SK-N-SH (cell line): ENCODE results near the gene MAGEB10. TPM values are rescaled to one million over a fixed set of nuclear protein-coding genes. Genes with fewer than 3 reads are reported as not detected.

ENCODE experiments used
- CTCF ChIA-PET: fragments of 300-600, 350-600 bp; formaldehyde crosslinking; extraction: SDS; loops from one replicate; lab custom pipeline; 2021; lab: Yijun Ruan, JAX
- POLR2A ChIA-PET: fragments of 350-600 bp; sonication (Branson Sonifier 250); formaldehyde crosslinking; extraction: SDS; loops from one replicate; lab custom pipeline; 2020; ENCODE audit warnings: antibody characterized with exemption, inconsistent platforms; lab: Yijun Ruan, JAX
- DNase-seq: peaks from one replicate; pipeline ENCODE4 v3.0.0; 2012
- H2AFZ ChIP-seq: fragments of 200-600 bp; sonication (generic); 2 replicates; pipeline ENCODE4 v1.8.1; 2016; ENCODE audit warnings: antibody characterized with exemption, mild to moderate bottlenecking, low read depth
- H3F3A ChIP-seq: fragments of 200-600 bp; sonication (generic); replicated peaks from 2 replicates; pipeline ENCODE3; 2016; ENCODE audit warnings: antibody characterized with exemption, mild to moderate bottlenecking; ENCODE audit not compliant: insufficient read depth
- H3K27ac ChIP-seq, 2 experiments: fragments of 200-500 bp in 1 of 2; fragments of 200-600 bp in 1 of 2; sonication (Bioruptor generic) in 1 of 2; sonication (generic), shearing (Covaris generic) in 1 of 2; 2 replicates each; pipeline versions ENCODE4 v1.5.1 to v1.6.1; 2014 to 2016; ENCODE audit warnings: low read depth in 2 of 2, inconsistent platforms in 1 of 2, low read length in 1 of 2, mild to moderate bottlenecking in 1 of 2, mixed read lengths in 1 of 2
- H3K27me3 ChIP-seq: fragments of 200-600 bp; sonication (generic), shearing (Covaris generic); 2 replicates; pipeline ENCODE4 v1.6.1; 2016; ENCODE audit warnings: mixed run types; ENCODE audit not compliant: insufficient read depth
- H3K36me3 ChIP-seq, 2 experiments: fragments of 200-500 bp in 1 of 2; fragments of 200-600 bp in 1 of 2; sonication (Bioruptor generic) in 1 of 2; sonication (generic) in 1 of 2; replicated peaks in 1 of 2; 2 replicates each; pipeline versions ENCODE3 to v1.5.1; 2014 to 2016; ENCODE audit warnings: low read length in 1 of 2, mild to moderate bottlenecking in 1 of 2; ENCODE audit not compliant: insufficient read depth in 2 of 2, control insufficient read depth in 1 of 2
- H3K4me1 ChIP-seq, 2 experiments: fragments of 200-500 bp in 1 of 2; fragments of 200-600 bp in 1 of 2; sonication (Bioruptor generic) in 1 of 2; sonication (generic), shearing (Covaris generic) in 1 of 2; 2 replicates each; pipeline versions ENCODE4 v1.5.1 to v1.6.1; 2014 to 2016; ENCODE audit warnings: low read depth in 1 of 2, low read length in 1 of 2, mixed run types in 1 of 2; ENCODE audit not compliant: insufficient read depth in 2 of 2, control insufficient read depth in 1 of 2
- H3K4me2 ChIP-seq: fragments of 200-600 bp; sonication (generic), shearing (Covaris generic); 2 replicates; pipeline ENCODE4 v1.6.1; 2017; ENCODE audit warnings: mixed run types
- H3K4me3 ChIP-seq, 2 experiments: fragments of 200-500 bp in 1 of 2; fragments of 200-600 bp in 1 of 2; sonication (Bioruptor generic) in 1 of 2; sonication (generic), shearing (Covaris generic) in 1 of 2; 2 replicates each; pipeline versions ENCODE4 v1.5.1 to v1.8.1; 2014 to 2016; ENCODE audit warnings: low read depth in 2 of 2, inconsistent platforms in 1 of 2, low read length in 1 of 2, mild to moderate bottlenecking in 1 of 2, mixed read lengths in 1 of 2, moderate library complexity in 1 of 2
- H3K79me2 ChIP-seq: fragments of 200-600 bp; sonication (generic); 2 replicates; pipeline ENCODE4 v1.8.1; 2017; ENCODE audit warnings: mild to moderate bottlenecking; ENCODE audit not compliant: insufficient read depth
- H3K9ac ChIP-seq: fragments of 200-600 bp; sonication (generic); 2 replicates; pipeline ENCODE4 v1.6.1; 2017; ENCODE audit warnings: mixed run types
- H3K9me2 ChIP-seq: fragments of 200-600 bp; sonication (generic); 2 replicates; pipeline ENCODE4 v1.6.1; 2017; ENCODE audit warnings: mixed run types
- H3K9me3 ChIP-seq: fragments of 200-600 bp; sonication (generic); 2 replicates; pipeline ENCODE4 v1.6.1; 2017; ENCODE audit warnings: mixed run types, mild to moderate bottlenecking, moderate library complexity
- H4K20me1 ChIP-seq: fragments of 200-600 bp; sonication (generic); 2 replicates; pipeline ENCODE4 v1.6.1; 2017; ENCODE audit warnings: mild to moderate bottlenecking, mixed run types; ENCODE audit not compliant: insufficient read depth
- ELF1 ChIP-seq: IDR thresholded peaks from 2 replicates; pipeline ENCODE4 v1.4.0; 2012
- EP300 ChIP-seq, 2 experiments: IDR thresholded peaks; 2 replicates each; pipeline versions ENCODE4 v1.4.0 to v1.6.1; 2012; ENCODE audit warnings: borderline replicate concordance in 1 of 2, low read depth in 1 of 2, low read length in 1 of 2
- EZH2phosphoT487 ChIP-seq: fragments of 200-600 bp; sonication (generic); IDR thresholded peaks from 2 replicates; pipeline ENCODE4 v1.6.1; 2017; ENCODE audit warnings: low read depth, mixed run types, mild to moderate bottlenecking, antibody characterized with exemption, moderate library complexity, borderline replicate concordance
- MXI1 ChIP-seq: IDR thresholded peaks from 2 replicates; pipeline ENCODE4 v1.6.1; 2012; ENCODE audit warnings: mild to moderate bottlenecking, low read depth, low read length, improper control_type of control experiment
- NRF1 ChIP-seq: IDR thresholded peaks from 2 replicates; pipeline ENCODE4 v1.6.1; 2012; ENCODE audit warnings: low read depth, mild to moderate bottlenecking, low read length
- RAD21 ChIP-seq: IDR thresholded peaks from 2 replicates; pipeline ENCODE4 v1.6.1; 2012; ENCODE audit warnings: mild to moderate bottlenecking, low read length
- RFX5 ChIP-seq: IDR thresholded peaks from 2 replicates; pipeline ENCODE4 v1.6.1; 2012; ENCODE audit warnings: mild to moderate bottlenecking, improper control_type of control experiment, low read length
- RXRA ChIP-seq: IDR thresholded peaks from 2 replicates; pipeline ENCODE4 v1.4.0; 2012; ENCODE audit warnings: low read depth, mild to moderate bottlenecking, borderline replicate concordance
- SMC3 ChIP-seq: IDR thresholded peaks from 2 replicates; pipeline ENCODE4 v1.6.1; 2012; ENCODE audit warnings: low read depth, low read length, improper control_type of control experiment
- TAF1 ChIP-seq: IDR thresholded peaks from 2 replicates; pipeline ENCODE4 v1.6.1; 2012; ENCODE audit warnings: low read depth, mild to moderate bottlenecking, low read length, moderate library complexity, borderline replicate concordance
- TEAD4 ChIP-seq: IDR thresholded peaks from 2 replicates; pipeline ENCODE4 v1.4.0; 2012; ENCODE audit warnings: mild to moderate bottlenecking, borderline replicate concordance; ENCODE audit not compliant: insufficient read depth
- YY1 ChIP-seq: IDR thresholded peaks from 2 replicates; pipeline ENCODE4 v1.4.0; 2012; ENCODE audit warnings: low read depth, mild to moderate bottlenecking
- WGBS: methylation state at CpG from one replicate; pipeline ENCODE4 v1.1.6; 2017; ENCODE audit warnings: low lambda C conversion rate; 5-methylcytosine and 5-hydroxymethylcytosine counted together
- polyA plus RNA-seq, 3 experiments: library from polyadenylated mRNA; depleted of rRNA; stranded (reverse); fragments of >200 nt; gene quantifications; 2 replicates each; pipeline ENCODE4 v1.2.3, GENCODE V29; 2012
- TF ChIP-seq, protein P1 (sequence below): IDR thresholded peaks from 2 replicates; pipeline ENCODE4 v1.4.0; 2012; ENCODE audit warnings: low read depth
- TF ChIP-seq, protein P2 (sequence below): fragments of 200-600 bp; sonication (generic); IDR thresholded peaks from 2 replicates; pipeline ENCODE4 v1.6.1; 2017; ENCODE audit warnings: antibody characterized with exemption, mild to moderate bottlenecking, moderate library complexity
- TF ChIP-seq, protein P3 (sequence below): IDR thresholded peaks from 2 replicates; pipeline ENCODE4; 2012
- TF ChIP-seq, protein P4 (sequence below): fragments of 150-350 bp; IDR thresholded peaks from 2 replicates; pipeline ENCODE4 v1.6.1; 2017; ENCODE audit warnings: antibody characterized with exemption, low read length, low read depth, borderline replicate concordance
- TF ChIP-seq, protein P5 (sequence below): fragments of 150-350 bp; IDR thresholded peaks from 2 replicates; pipeline ENCODE4 v1.6.1; 2016; ENCODE audit warnings: mild to moderate bottlenecking, low read depth, low read length

Gene MAGEB10
- polyA plus RNA-seq, 1 of the 3 experiments (the other 2 are of a cell fraction), result not detected

DNA sequence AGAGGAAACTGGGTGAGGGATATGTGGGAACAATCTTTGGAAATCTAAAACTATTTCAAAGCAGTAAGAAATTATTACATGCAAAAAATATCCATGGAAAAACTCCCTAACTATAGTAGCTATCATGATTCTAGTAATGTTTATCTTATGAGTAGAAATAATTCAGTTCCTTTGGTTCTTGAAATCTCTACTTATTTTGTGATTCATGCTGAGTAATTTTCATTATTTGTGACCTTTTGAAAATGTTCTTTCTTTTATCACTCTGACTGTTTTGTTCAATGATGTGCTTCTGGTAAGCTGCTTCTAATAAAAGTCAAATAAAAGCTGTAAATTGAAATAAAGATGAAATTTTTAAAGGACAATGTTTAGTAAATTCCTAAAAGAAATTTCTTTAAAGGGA, 40.4 kb upstream of the MAGEB10 start:
- peaks cover 4% of the 10 kb centered on the region for H3F3A ChIP-seq
- POLR2A ChIA-PET, result no interaction called here
- TF ChIP-seq SMC3 (no peak), EP300 (IDR thresholded peaks at IDR 0.05; ENCODE audit: borderline replicate concordance in 1 of 2, low read depth in 1 of 2, low read length in 1 of 2) (no peak)
- H3K36me3 ChIP-seq, result no peaks in the 10 kb centered on the region
- H2AFZ ChIP-seq, result peak overlapping the region; percentile 20; the same call in 1 of the 2 replicates
- H4K20me1 ChIP-seq, result no peaks in the 10 kb centered on the region
- CTCF ChIA-PET, result no interaction called here
- H3K79me2 ChIP-seq, result no peaks in the 10 kb centered on the region
- H3K27ac ChIP-seq, result peak overlapping the region in 1 of 2 experiments; percentile 71; a peak in 2 of 4 replicates
- no peak for DNase-seq
- no peaks in the 10 kb centered on the region for H3K27me3 ChIP-seq
- no peak overlapping the region for H3K4me2 ChIP-seq
- no peaks in the 10 kb centered on the region for H3K9me3 ChIP-seq
- no peaks in the 10 kb centered on the region for H3K4me1 ChIP-seq
- H3K4me3 ChIP-seq, result no peak overlapping the region
- H3K9ac ChIP-seq, result no peak overlapping the region
- no peaks in the 10 kb centered on the region for H3K9me2 ChIP-seq

DNA sequence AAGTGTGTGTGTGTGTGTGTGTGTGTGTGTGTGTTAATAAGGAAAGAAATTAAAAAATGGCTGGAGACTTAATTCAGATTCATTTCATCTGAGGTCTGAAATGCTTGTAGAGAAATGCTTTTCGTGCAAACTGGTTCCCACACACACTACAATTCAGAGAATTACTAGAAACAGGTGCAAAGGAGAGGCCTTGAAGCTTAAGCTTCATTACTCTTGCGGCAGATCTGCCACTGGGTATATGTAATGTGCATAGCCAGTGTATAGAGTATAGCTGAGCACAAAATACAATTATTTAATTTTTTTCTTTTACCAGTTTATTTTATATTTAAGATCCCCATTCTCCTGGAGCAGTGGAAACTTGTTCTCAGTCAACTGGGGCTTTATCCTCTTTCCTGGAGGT, 31.8 kb upstream of the MAGEB10 start:
- no peak for DNase-seq
- no peaks in the 10 kb centered on the region for H3F3A ChIP-seq
- no peak overlapping the region for H3K4me2 ChIP-seq
- no peaks in the 10 kb centered on the region for H4K20me1 ChIP-seq
- ChIA-PET POLR2A (no interaction called here), CTCF (no interaction called here)
- no peaks in the 10 kb centered on the region for H3K36me3 ChIP-seq
- H3K4me3 ChIP-seq, result no peak overlapping the region
- no peaks in the 10 kb centered on the region for H3K9me3 ChIP-seq
- WGBS, result 9% methylated on average over 2 of the region's 2 CpGs
- H3K9ac ChIP-seq, result no peak overlapping the region
- no peak for TF ChIP-seq MXI1
- TF ChIP-seq ELF1, result no peak
- TF ChIP-seq TEAD4, result no peak
- no peak for TF ChIP-seq YY1
- no peak for TF ChIP-seq TAF1
- TF ChIP-seq, protein P1, sequence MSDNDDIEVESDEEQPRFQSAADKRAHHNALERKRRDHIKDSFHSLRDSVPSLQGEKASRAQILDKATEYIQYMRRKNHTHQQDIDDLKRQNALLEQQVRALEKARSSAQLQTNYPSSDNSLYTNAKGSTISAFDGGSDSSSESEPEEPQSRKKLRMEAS, result no peak
- TF ChIP-seq, protein P2, sequence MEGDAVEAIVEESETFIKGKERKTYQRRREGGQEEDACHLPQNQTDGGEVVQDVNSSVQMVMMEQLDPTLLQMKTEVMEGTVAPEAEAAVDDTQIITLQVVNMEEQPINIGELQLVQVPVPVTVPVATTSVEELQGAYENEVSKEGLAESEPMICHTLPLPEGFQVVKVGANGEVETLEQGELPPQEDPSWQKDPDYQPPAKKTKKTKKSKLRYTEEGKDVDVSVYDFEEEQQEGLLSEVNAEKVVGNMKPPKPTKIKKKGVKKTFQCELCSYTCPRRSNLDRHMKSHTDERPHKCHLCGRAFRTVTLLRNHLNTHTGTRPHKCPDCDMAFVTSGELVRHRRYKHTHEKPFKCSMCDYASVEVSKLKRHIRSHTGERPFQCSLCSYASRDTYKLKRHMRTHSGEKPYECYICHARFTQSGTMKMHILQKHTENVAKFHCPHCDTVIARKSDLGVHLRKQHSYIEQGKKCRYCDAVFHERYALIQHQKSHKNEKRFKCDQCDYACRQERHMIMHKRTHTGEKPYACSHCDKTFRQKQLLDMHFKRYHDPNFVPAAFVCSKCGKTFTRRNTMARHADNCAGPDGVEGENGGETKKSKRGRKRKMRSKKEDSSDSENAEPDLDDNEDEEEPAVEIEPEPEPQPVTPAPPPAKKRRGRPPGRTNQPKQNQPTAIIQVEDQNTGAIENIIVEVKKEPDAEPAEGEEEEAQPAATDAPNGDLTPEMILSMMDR, result no peak
- no peak for TF ChIP-seq NRF1
- no peak overlapping the region for H2AFZ ChIP-seq
- H3K79me2 ChIP-seq, result no peaks in the 10 kb centered on the region
- no peaks in the 10 kb centered on the region for H3K9me2 ChIP-seq
- H3K4me1 ChIP-seq, result no peaks in the 10 kb centered on the region
- no peaks in the 10 kb centered on the region for H3K27me3 ChIP-seq
- H3K27ac ChIP-seq, result no peak overlapping the region

DNA sequence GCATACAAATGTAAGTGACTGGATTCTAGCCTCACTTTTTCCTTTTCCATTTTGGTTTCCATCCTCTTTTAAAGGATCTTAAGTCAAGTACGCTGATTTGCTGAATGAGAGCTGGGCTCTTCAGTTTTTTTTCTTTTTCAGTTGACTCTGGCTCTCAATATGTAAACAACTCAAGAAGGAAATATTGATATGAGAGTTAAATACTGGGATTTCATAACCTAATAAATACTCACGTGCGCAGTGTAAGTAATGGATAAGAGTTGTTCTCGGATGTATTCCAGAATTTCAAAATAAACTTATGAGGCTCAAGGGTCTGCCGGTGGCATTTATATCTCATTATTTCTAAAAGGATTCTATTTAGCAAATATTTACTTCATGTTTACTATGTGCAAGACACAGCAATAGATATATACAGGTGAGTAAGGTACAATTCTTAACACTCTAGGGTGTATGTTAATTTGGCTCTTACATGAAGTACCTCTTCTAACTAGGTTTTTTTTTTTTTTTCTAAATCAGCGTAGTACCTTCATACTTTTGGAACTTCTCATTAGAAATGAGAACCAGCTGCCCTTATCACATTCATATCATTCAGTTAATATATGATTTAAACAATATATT, 11.0 kb upstream of the MAGEB10 start:
- Histone ChIP-seq H3K9me3 (no peaks in the 10 kb centered on the region), H4K20me1 (no peaks in the 10 kb centered on the region), H3K9me2 (no peaks in the 10 kb centered on the region), H3K36me3 (no peaks in the 10 kb centered on the region), H3F3A (no peaks in the 10 kb centered on the region), H3K27ac (no peak overlapping the region), H3K4me1 (no peaks in the 10 kb centered on the region), H3K79me2 (no peaks in the 10 kb centered on the region), H3K27me3 (no peaks in the 10 kb centered on the region; the same call in 1 of the 2 replicates), H3K4me3 (no peak overlapping the region), H2AFZ (no peak overlapping the region), H3K9ac (no peak overlapping the region), H3K4me2 (no peak overlapping the region)
- POLR2A ChIA-PET, result no interaction called here
- CTCF ChIA-PET, result no interaction called here
- DNase-seq, result no peak
- WGBS, result 8% methylated on average over 6 of the region's 6 CpGs
- TF ChIP-seq, protein P3, sequence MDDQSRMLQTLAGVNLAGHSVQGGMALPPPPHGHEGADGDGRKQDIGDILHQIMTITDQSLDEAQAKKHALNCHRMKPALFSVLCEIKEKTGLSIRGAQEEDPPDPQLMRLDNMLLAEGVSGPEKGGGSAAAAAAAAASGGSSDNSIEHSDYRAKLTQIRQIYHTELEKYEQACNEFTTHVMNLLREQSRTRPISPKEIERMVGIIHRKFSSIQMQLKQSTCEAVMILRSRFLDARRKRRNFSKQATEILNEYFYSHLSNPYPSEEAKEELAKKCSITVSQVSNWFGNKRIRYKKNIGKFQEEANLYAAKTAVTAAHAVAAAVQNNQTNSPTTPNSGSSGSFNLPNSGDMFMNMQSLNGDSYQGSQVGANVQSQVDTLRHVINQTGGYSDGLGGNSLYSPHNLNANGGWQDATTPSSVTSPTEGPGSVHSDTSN, result no peak
- TF ChIP-seq RAD21, result no peak
- TF ChIP-seq EZH2phosphoT487, result no peak
- TF ChIP-seq EP300 (IDR thresholded peaks at IDR 0.05; ENCODE audit: borderline replicate concordance in 1 of 2, low read depth in 1 of 2, low read length in 1 of 2), result no peak
- TF ChIP-seq, protein P4, sequence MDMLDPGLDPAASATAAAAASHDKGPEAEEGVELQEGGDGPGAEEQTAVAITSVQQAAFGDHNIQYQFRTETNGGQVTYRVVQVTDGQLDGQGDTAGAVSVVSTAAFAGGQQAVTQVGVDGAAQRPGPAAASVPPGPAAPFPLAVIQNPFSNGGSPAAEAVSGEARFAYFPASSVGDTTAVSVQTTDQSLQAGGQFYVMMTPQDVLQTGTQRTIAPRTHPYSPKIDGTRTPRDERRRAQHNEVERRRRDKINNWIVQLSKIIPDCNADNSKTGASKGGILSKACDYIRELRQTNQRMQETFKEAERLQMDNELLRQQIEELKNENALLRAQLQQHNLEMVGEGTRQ, result no peak
- TF ChIP-seq, protein P5, sequence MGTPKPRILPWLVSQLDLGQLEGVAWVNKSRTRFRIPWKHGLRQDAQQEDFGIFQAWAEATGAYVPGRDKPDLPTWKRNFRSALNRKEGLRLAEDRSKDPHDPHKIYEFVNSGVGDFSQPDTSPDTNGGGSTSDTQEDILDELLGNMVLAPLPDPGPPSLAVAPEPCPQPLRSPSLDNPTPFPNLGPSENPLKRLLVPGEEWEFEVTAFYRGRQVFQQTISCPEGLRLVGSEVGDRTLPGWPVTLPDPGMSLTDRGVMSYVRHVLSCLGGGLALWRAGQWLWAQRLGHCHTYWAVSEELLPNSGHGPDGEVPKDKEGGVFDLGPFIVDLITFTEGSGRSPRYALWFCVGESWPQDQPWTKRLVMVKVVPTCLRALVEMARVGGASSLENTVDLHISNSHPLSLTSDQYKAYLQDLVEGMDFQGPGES, result no peak
- TF ChIP-seq RXRA, result no peak
- no peak for TF ChIP-seq RFX5
- TF ChIP-seq TAF1, result no peak
- TF ChIP-seq TEAD4, result no peak
